ENCODE results near the gene CNPY1.

Gene CNPY1

GRCh38 chr7:155560196-155560885 is 14.0 kb upstream of the CNPY1 start:
- no peak for DNase-seq (ENCODE audit: low read depth)
- H3K4me3 ChIP-seq (ENCODE audit: low read depth, low read length), result no peak overlapping the region
- in situ Hi-C loops (cut with HindIII; ENCODE audit: low sequenced_read_pairs), result no loop called here
- TF ChIP-seq CTCF (IDR thresholded peaks at IDR 0.05; ENCODE audit: low read depth, low read length, missing control alignments), result no peak

GRCh38 chr7:155559519-155560108 is 13.3 kb upstream of the CNPY1 start:
- no peak for TF ChIP-seq CTCF (IDR thresholded peaks at IDR 0.05; ENCODE audit: low read depth, low read length, missing control alignments)
- no peak for DNase-seq (ENCODE audit: low read depth)
- no peak overlapping the region for H3K4me3 ChIP-seq (ENCODE audit: low read depth, low read length)
- in situ Hi-C loops (cut with HindIII; ENCODE audit: low sequenced_read_pairs), result no loop called here

GRCh38 chr7:155558961-155559360 is 12.6 kb upstream of the CNPY1 start:
- no peak overlapping the region for H3K4me3 ChIP-seq (ENCODE audit: low read depth, low read length)
- in situ Hi-C loops (cut with HindIII; ENCODE audit: low sequenced_read_pairs), result no loop called here
- TF ChIP-seq CTCF (IDR thresholded peaks at IDR 0.05; ENCODE audit: low read depth, low read length, missing control alignments), result no peak
- no peak for DNase-seq (ENCODE audit: low read depth)

- in situ Hi-C loops (cut with HindIII; ENCODE audit: low sequenced_read_pairs), result no loop called here
- H3K4me3 ChIP-seq (ENCODE audit: low read depth, low read length), result no peak overlapping the region
- no peak for TF ChIP-seq CTCF (IDR thresholded peaks at IDR 0.05; ENCODE audit: low read depth, low read length, missing control alignments)
- no peak for DNase-seq (ENCODE audit: low read depth)
Observed at GRCh38 chr7:155558351-155558750, 12.0 kb upstream of the CNPY1 start.

GRCh38 chr7:155557778-155558177 is 11.4 kb upstream of the CNPY1 start:
- DNase-seq (ENCODE audit: low read depth), result no peak
- no peak for TF ChIP-seq CTCF (IDR thresholded peaks at IDR 0.05; ENCODE audit: low read depth, low read length, missing control alignments)
- H3K4me3 ChIP-seq (ENCODE audit: low read depth, low read length), result no peak overlapping the region
- in situ Hi-C loops (cut with HindIII; ENCODE audit: low sequenced_read_pairs), result no loop called here

GRCh38 chr7:155556763-155557162 is 10.4 kb upstream of the CNPY1 start:
- no peak for DNase-seq (ENCODE audit: low read depth)
- in situ Hi-C loops (cut with HindIII; ENCODE audit: low sequenced_read_pairs), result no loop called here
- no peak overlapping the region for H3K4me3 ChIP-seq (ENCODE audit: low read depth, low read length)
- no peak for TF ChIP-seq CTCF (IDR thresholded peaks at IDR 0.05; ENCODE audit: low read depth, low read length, missing control alignments)
